Tibial artery (tissue), 4 donors: ENCODE measurements around the gene ZMYM3.

Experiments used
- DNase-seq, 2 donors: peaks; one replicate each; pipeline ENCODE4 v3.0.0-alpha.2; 2019
- H3K27ac ChIP-seq, 2 donors: fragments of 200-600 bp; sonication (generic) in 1 of 2; 1 replicate in 1 of 2; 2 replicates in 1 of 2; pipeline ENCODE4 v1.5.1; 2018 to 2019; ENCODE audit warnings: mild to moderate bottlenecking in 1 of 2
- H3K27me3 ChIP-seq, 2 donors: fragments of 200-600 bp; sonication (generic) in 1 of 2; one replicate each; pipeline versions ENCODE4 v1.5.1 to v1.6.0; 2016 to 2019
- H3K36me3 ChIP-seq, 3 donors: fragments of 200-600 bp; sonication (generic) in 2 of 3; one replicate each; pipeline ENCODE4 v1.5.1; 2016 to 2019; ENCODE audit warnings: mild to moderate bottlenecking in 2 of 3
- H3K4me1 ChIP-seq, 4 donors: fragments of 200-600 bp; sonication (generic) in 2 of 4; 1 replicate in 3 of 4; 2 replicates in 1 of 4; pipeline ENCODE4 v1.5.1; 2016 to 2019
- H3K4me3 ChIP-seq, 2 donors: fragments of 200-600 bp; sonication (generic) in 1 of 2; 1 replicate in 1 of 2; 2 replicates in 1 of 2; pipeline ENCODE4 v1.5.1; 2018 to 2019; ENCODE audit warnings: mild to moderate bottlenecking in 2 of 2
- H3K9me3 ChIP-seq, 3 donors: fragments of 200-600 bp; sonication (generic) in 1 of 3; one replicate each; pipeline ENCODE4 v1.5.1; 2016 to 2019
- CTCF ChIP-seq, 2 experiments: fragments of 200-600 bp in 1 of 2; fragments of 450-650 bp in 1 of 2; IDR thresholded peaks; one replicate each; pipeline ENCODE4 v1.5.1; 2017 to 2019; ENCODE audit warnings: antibody characterized with exemption in 2 of 2, mild to moderate bottlenecking in 1 of 2, moderate library complexity in 1 of 2
- intact Hi-C: fragments of 100-400 bp; cut with DNase I; formaldehyde crosslinking; loops from one replicate; pipeline ENCODE4 v1.15.0; 2023; ENCODE audit warnings: low total_unique reads

Gene ZMYM3

GRCh38 chrX:71244359-71245128 is 9.4 kb downstream of the ZMYM3 start:
- H3K9me3 ChIP-seq, result no peaks in the 10 kb centered on the region
- no peak overlapping the region for H3K4me3 ChIP-seq
- peaks cover 6 to 98% (median 50%) of the 10 kb centered on the region in 3 donors for H3K36me3 ChIP-seq
- no peak for DNase-seq
- no peaks in the 10 kb centered on the region for H3K4me1 ChIP-seq
- no peak for TF ChIP-seq CTCF (IDR thresholded peaks at IDR 0.05)
- H3K27ac ChIP-seq, result no peak overlapping the region
- no peaks in the 10 kb centered on the region for H3K27me3 ChIP-seq
- intact Hi-C loops, result no loop called here

- intact Hi-C loops, result no loop called here
- H3K36me3 ChIP-seq, result peaks cover 4 to 67% (median 32%) of the 10 kb centered on the region in 3 donors
- H3K27me3 ChIP-seq, result no peaks in the 10 kb centered on the region
- TF ChIP-seq CTCF (IDR thresholded peaks at IDR 0.05), result no peak
- no peak overlapping the region for H3K4me3 ChIP-seq
- no peaks in the 10 kb centered on the region for H3K4me1 ChIP-seq
- no peak overlapping the region for H3K27ac ChIP-seq
- no peak for DNase-seq
- H3K9me3 ChIP-seq, result no peaks in the 10 kb centered on the region
Observed at GRCh38 chrX:71241301-71241700, 12.6 kb downstream of the ZMYM3 start.

GRCh38 chrX:71239781-71240180 is 14.2 kb downstream of the ZMYM3 start:
- H3K4me1 ChIP-seq, result no peaks in the 10 kb centered on the region
- no peak for DNase-seq
- no peaks in the 10 kb centered on the region for H3K27me3 ChIP-seq
- H3K4me3 ChIP-seq, result no peak overlapping the region
- H3K27ac ChIP-seq, result no peak overlapping the region
- no peak for TF ChIP-seq CTCF (IDR thresholded peaks at IDR 0.05)
- intact Hi-C loops, result no loop called here
- peaks cover 0 to 51% (median 21%) of the 10 kb centered on the region in 3 donors for H3K36me3 ChIP-seq
- H3K9me3 ChIP-seq, result no peaks in the 10 kb centered on the region

- intact Hi-C loops, result no loop called here
- no peak overlapping the region for H3K4me3 ChIP-seq
- H3K9me3 ChIP-seq, result no peaks in the 10 kb centered on the region
- no peak overlapping the region for H3K27ac ChIP-seq
- no peaks in the 10 kb centered on the region for H3K27me3 ChIP-seq
- no peaks in the 10 kb centered on the region for H3K4me1 ChIP-seq
- DNase-seq, result no peak
- H3K36me3 ChIP-seq, result peaks cover 0 to 22% (median 3%) of the 10 kb centered on the region in 3 donors
- no peak for TF ChIP-seq CTCF (IDR thresholded peaks at IDR 0.05)
Observed at GRCh38 chrX:71236836-71237235, 17.1 kb downstream of the ZMYM3 start.

- Histone ChIP-seq H3K27ac (no peak overlapping the region), H3K4me1 (no peaks in the 10 kb centered on the region), H3K4me3 (no peak overlapping the region), H3K9me3 (no peaks in the 10 kb centered on the region), H3K27me3 (no peaks in the 10 kb centered on the region), H3K36me3 (peaks cover 0 to 8% (median 0%) of the 10 kb centered on the region in 3 donors)
- DNase-seq, result no peak
- intact Hi-C loops, result no loop called here
- no peak for TF ChIP-seq CTCF (IDR thresholded peaks at IDR 0.05)
Observed at GRCh38 chrX:71235482-71235881, 18.5 kb downstream of the ZMYM3 start.
